AG04450 (cell line): ENCODE data around the gene RELL1. TPM values are rescaled to one million over a fixed set of nuclear protein-coding genes. Genes with fewer than 3 reads are reported as not detected.

Source experiments
- CTCF ChIA-PET: fragments of 300-600, 350-600 bp; formaldehyde crosslinking; extraction: SDS; loops from one replicate; lab custom pipeline; 2022; ENCODE audit warnings: antibody characterized with exemption, inconsistent platforms; lab: Charles Lee
- POLR2A ChIA-PET: fragments of 350-600 bp; formaldehyde crosslinking; extraction: SDS; loops from one replicate; lab custom pipeline; 2021; ENCODE audit warnings: antibody characterized with exemption, inconsistent platforms; lab: Yijun Ruan, JAX
- DNase-seq: peaks from one replicate; pipeline ENCODE4 v3.0.0-alpha.2; 2011; ENCODE audit warnings: low read depth, low spot score
- H3K27ac ChIP-seq: one replicate; pipeline ENCODE4 v1.5.1; 2012; ENCODE audit warnings: low read depth, low read length, control low read depth
- H3K27me3 ChIP-seq: one replicate; pipeline ENCODE4 v1.6.0; 2012; ENCODE audit warnings: low read length; ENCODE audit not compliant: control insufficient read depth, insufficient read depth
- H3K4me3 ChIP-seq: 2 replicates; pipeline ENCODE4 v1.5.1; 2011; ENCODE audit warnings: mild to moderate bottlenecking, low read depth, low read length, control low read depth
- H3K9me3 ChIP-seq: 2 replicates; pipeline ENCODE4 v1.5.1; 2012; ENCODE audit warnings: low read length; ENCODE audit not compliant: control insufficient read depth, insufficient read depth
- CTCF ChIP-seq: IDR thresholded peaks from 2 replicates; pipeline ENCODE4 v1.5.1; 2011; ENCODE audit warnings: low read depth, low read length, control low read depth, inconsistent platforms
- polyA plus RNA-seq: library from polyadenylated mRNA; depleted of rRNA; stranded (reverse); fragments of >200 nt; gene quantifications from 2 replicates; pipeline ENCODE4 v1.2.3, GENCODE V29; 2011

RELL1 gene
- polyA plus RNA-seq, 1 experiment: 9.2 TPM

- no peaks in the 10 kb centered on the region for H3K27me3 ChIP-seq
- no peaks in the 10 kb centered on the region for H3K9me3 ChIP-seq
- no peak for DNase-seq
- ChIA-PET POLR2A (no interaction called here), CTCF (no interaction called here)
- no peak overlapping the region for H3K4me3 ChIP-seq
- TF ChIP-seq CTCF: no peak
- H3K27ac ChIP-seq: no peak overlapping the region
Observed at GRCh38 chr4:37609626-37610025, 76.5 kb downstream of the RELL1 start.

GRCh38 chr4:37607018-37607417 is 79.2 kb downstream of the RELL1 start:
- H3K27me3 ChIP-seq: no peaks in the 10 kb centered on the region
- POLR2A ChIA-PET: no interaction called here
- no peak for DNase-seq
- no peaks in the 10 kb centered on the region for H3K9me3 ChIP-seq
- TF ChIP-seq CTCF: no peak
- H3K27ac ChIP-seq: no peak overlapping the region
- H3K4me3 ChIP-seq: no peak overlapping the region
- CTCF ChIA-PET: no interaction called here

- TF ChIP-seq CTCF: no peak
- ChIA-PET CTCF (no interaction called here), POLR2A (no interaction called here)
Observed at GRCh38 chr4:37605843-37606565, 80.2 kb downstream of the RELL1 start.

GRCh38 chr4:37604461-37604860 is 81.7 kb downstream of the RELL1 start:
- Histone ChIP-seq H3K9me3 (no peaks in the 10 kb centered on the region), H3K27ac (no peak overlapping the region), H3K27me3 (no peaks in the 10 kb centered on the region), H3K4me3 (no peak overlapping the region)
- ChIA-PET POLR2A (no interaction called here), CTCF (interaction anchor here (0.5 to 5.1 kb wide), 11 partner anchors 9 to 221 kb away, joined by 3 to 48 read pairs (median 11); no protein-coding TSS in a partner anchor)
- no peak for TF ChIP-seq CTCF
- no peak for DNase-seq

More at GRCh38 chr4:37605843-37606565, 80.2 kb downstream of the RELL1 start:
- H3K27ac ChIP-seq: no peak overlapping the region
- H3K27me3 ChIP-seq: no peaks in the 10 kb centered on the region
- no peak overlapping the region for H3K4me3 ChIP-seq
- no peaks in the 10 kb centered on the region for H3K9me3 ChIP-seq
- DNase-seq: no peak

GRCh38 chr4:37603711-37604110 is 82.5 kb downstream of the RELL1 start:
- POLR2A ChIA-PET: no interaction called here
- H3K9me3 ChIP-seq: no peaks in the 10 kb centered on the region
- H3K4me3 ChIP-seq: no peak overlapping the region
- H3K27ac ChIP-seq: no peak overlapping the region
- TF ChIP-seq CTCF: no peak
- DNase-seq: no peak
- CTCF ChIA-PET: interaction anchor here (0.5 to 5.1 kb wide), 36 partner anchors 7 to 436 kb away, joined by 3 to 48 read pairs (median 6); partner anchors contain the start of genes PGM2 and RELL1
- no peaks in the 10 kb centered on the region for H3K27me3 ChIP-seq
